Astrocyte (in vitro differentiated cells and primary cell): ENCODE results near the gene RIPOR2. TPM values are rescaled to one million over a fixed set of nuclear protein-coding genes. Genes with fewer than 3 reads are reported as not detected.

ENCODE experiments used
- DNase-seq: peaks from one replicate; pipeline ENCODE4 v3.0.0-alpha.2; 2010; ENCODE audit warnings: low read depth
- FAIRE-seq: peaks from 2 replicates; lab custom pipeline; 2011; peaks lifted over from hg19 to GRCh38; lab: Jason Lieb, UNC
- H2AFZ ChIP-seq: 2 replicates; pipeline ENCODE4 v1.6.0; 2012; ENCODE audit warnings: low read depth, low read length, inconsistent platforms
- H3K27ac ChIP-seq: 2 replicates; pipeline ENCODE4 v1.5.1; 2011; ENCODE audit warnings: low read depth, low read length, inconsistent platforms
- H3K27me3 ChIP-seq: 2 replicates; pipeline ENCODE4 v1.6.0; 2011; ENCODE audit warnings: low read length, inconsistent platforms; ENCODE audit not compliant: insufficient read depth
- H3K36me3 ChIP-seq: 2 replicates; pipeline ENCODE4 v1.5.1; 2011; ENCODE audit warnings: low read length, inconsistent platforms; ENCODE audit not compliant: insufficient read depth
- H3K4me1 ChIP-seq: 2 replicates; pipeline ENCODE4 v1.5.1; 2011; ENCODE audit warnings: low read length, inconsistent platforms; ENCODE audit not compliant: insufficient read depth
- H3K4me2 ChIP-seq: 2 replicates; pipeline ENCODE4 v1.6.0; 2012; ENCODE audit warnings: low read length, inconsistent platforms
- H3K4me3 ChIP-seq: 2 replicates; pipeline ENCODE4 v1.5.1; 2011; ENCODE audit warnings: low read depth, mild to moderate bottlenecking, low read length, inconsistent platforms; ENCODE audit not compliant: insufficient read depth
- H3K79me2 ChIP-seq: 2 replicates; pipeline ENCODE4 v1.6.0; 2012; ENCODE audit warnings: mild to moderate bottlenecking, low read length, inconsistent platforms; ENCODE audit not compliant: insufficient read depth
- H3K9ac ChIP-seq: 2 replicates; pipeline ENCODE4 v1.6.0; 2012; ENCODE audit warnings: mild to moderate bottlenecking, low read length, inconsistent platforms
- H3K9me3 ChIP-seq: 2 replicates; pipeline ENCODE4 v1.5.1; 2012; ENCODE audit warnings: low read depth, mild to moderate bottlenecking, low read length, inconsistent platforms; ENCODE audit not compliant: insufficient read depth
- H4K20me1 ChIP-seq: 2 replicates; pipeline ENCODE4 v1.6.0; 2012; ENCODE audit warnings: low read length, inconsistent platforms; ENCODE audit not compliant: insufficient read depth
- H3K27ac Mint-ChIP-seq: one replicate; pipeline ENCODE4 v1.8.0; 2021; ENCODE audit warnings: mild to moderate bottlenecking, mixed read lengths; ENCODE audit not compliant: unreplicated experiment
- H3K27me3 Mint-ChIP-seq: one replicate; pipeline ENCODE4 v1.8.0; 2021; ENCODE audit warnings: low read depth, mixed read lengths; ENCODE audit not compliant: unreplicated experiment
- H3K36me3 Mint-ChIP-seq: one replicate; pipeline ENCODE4 v1.8.0; 2021; ENCODE audit warnings: low read depth, mixed read lengths; ENCODE audit not compliant: unreplicated experiment
- H3K4me1 Mint-ChIP-seq: one replicate; pipeline ENCODE4 v1.8.0; 2021; ENCODE audit warnings: low read depth, mixed read lengths; ENCODE audit not compliant: unreplicated experiment
- H3K4me3 Mint-ChIP-seq: one replicate; pipeline ENCODE4 v1.8.0; 2021; ENCODE audit warnings: mild to moderate bottlenecking, moderate library complexity, mixed read lengths; ENCODE audit not compliant: unreplicated experiment
- H3K9me3 Mint-ChIP-seq: one replicate; pipeline ENCODE4 v1.8.0; 2021; ENCODE audit warnings: mild to moderate bottlenecking, mixed read lengths; ENCODE audit not compliant: unreplicated experiment
- CTCF ChIP-seq: IDR thresholded peaks from 2 replicates; pipeline ENCODE4 v1.5.1; 2011; ENCODE audit warnings: low read depth, mild to moderate bottlenecking, inconsistent platforms, low read length, moderate library complexity; ENCODE audit not compliant: insufficient read depth
- EZH2 ChIP-seq: IDR thresholded peaks from 2 replicates; pipeline ENCODE4 v1.6.1; 2012; ENCODE audit warnings: mild to moderate bottlenecking, low read length, inconsistent platforms; ENCODE audit not compliant: insufficient read depth
- total RNA-seq: library from RNA; stranded (reverse); gene quantifications from 2 replicates; pipeline ENCODE4 v1.2.1, GENCODE V29; 2021

RIPOR2 gene
- total RNA-seq, 1 donor from 2014 or later, result 0.95 TPM

GRCh38 chr6:24888715-24889370 lies 46.9 kb downstream of the RIPOR2 start:
- Mint-ChIP-seq H3K4me1 (no peaks in the 10 kb centered on the region), H3K4me3 (no peak overlapping the region), H3K27me3 (peaks cover 7% of the 10 kb centered on the region), H3K36me3 (no peaks in the 10 kb centered on the region), H3K27ac (no peak overlapping the region), H3K9me3 (no peaks in the 10 kb centered on the region)
- H2AFZ ChIP-seq, result no peak overlapping the region
- DNase-seq, result no peak
- H3K9ac ChIP-seq, result no peak overlapping the region
- H3K4me2 ChIP-seq, result no peak overlapping the region
- no peaks in the 10 kb centered on the region for H3K4me1 ChIP-seq
- FAIRE-seq, result no peak
- no peaks in the 10 kb centered on the region for H3K36me3 ChIP-seq
- no peaks in the 10 kb centered on the region for H3K27me3 ChIP-seq
- H4K20me1 ChIP-seq, result no peaks in the 10 kb centered on the region
- no peak overlapping the region for H3K4me3 ChIP-seq
- no peak overlapping the region for H3K27ac ChIP-seq
- no peaks in the 10 kb centered on the region for H3K79me2 ChIP-seq
- H3K9me3 ChIP-seq, result no peaks in the 10 kb centered on the region
- no peak for TF ChIP-seq CTCF
- TF ChIP-seq EZH2, result no peak

GRCh38 chr6:24887545-24888140 lies 48.1 kb downstream of the RIPOR2 start:
- FAIRE-seq, result no peak
- no peaks in the 10 kb centered on the region for H3K9me3 ChIP-seq
- H3K27me3 ChIP-seq, result no peaks in the 10 kb centered on the region
- H3K4me1 ChIP-seq, result peaks cover 3% of the 10 kb centered on the region
- no peaks in the 10 kb centered on the region for H3K36me3 ChIP-seq
- Mint-ChIP-seq H3K4me1 (no peaks in the 10 kb centered on the region), H3K4me3 (no peak overlapping the region), H3K27ac (no peak overlapping the region), H3K36me3 (no peaks in the 10 kb centered on the region), H3K27me3 (peaks cover 4% of the 10 kb centered on the region), H3K9me3 (no peaks in the 10 kb centered on the region)
- H4K20me1 ChIP-seq, result no peaks in the 10 kb centered on the region
- H2AFZ ChIP-seq, result no peak overlapping the region
- H3K79me2 ChIP-seq, result no peaks in the 10 kb centered on the region
- no peak overlapping the region for H3K4me3 ChIP-seq
- no peak overlapping the region for H3K9ac ChIP-seq
- no peak overlapping the region for H3K4me2 ChIP-seq
- H3K27ac ChIP-seq, result no peak overlapping the region
- TF ChIP-seq EZH2 (no peak), CTCF (no peak)
- DNase-seq, result no peak

GRCh38 chr6:24883618-24884017 lies 52.1 kb downstream of the RIPOR2 start:
- no peaks in the 10 kb centered on the region for H3K79me2 ChIP-seq
- H3K4me1 Mint-ChIP-seq, result no peaks in the 10 kb centered on the region
- H3K27me3 ChIP-seq, result no peaks in the 10 kb centered on the region
- H3K9ac ChIP-seq, result no peak overlapping the region
- no peaks in the 10 kb centered on the region for H3K9me3 ChIP-seq
- H2AFZ ChIP-seq, result no peak overlapping the region
- TF ChIP-seq EZH2, result no peak
- no peak for TF ChIP-seq CTCF
- FAIRE-seq (peak; percentile 39), DNase-seq (peak; percentile 78)
- H3K9me3 Mint-ChIP-seq, result no peaks in the 10 kb centered on the region
- H3K4me1 ChIP-seq, result peaks cover 3% of the 10 kb centered on the region
- H3K4me3 Mint-ChIP-seq, result no peak overlapping the region
- H3K4me2 ChIP-seq, result peak overlapping the region; percentile 37
- H3K4me3 ChIP-seq, result no peak overlapping the region
- H3K27ac ChIP-seq, result no peak overlapping the region
- no peak overlapping the region for H3K27ac Mint-ChIP-seq
- no peaks in the 10 kb centered on the region for H4K20me1 ChIP-seq
- H3K27me3 Mint-ChIP-seq, result no peaks in the 10 kb centered on the region
- no peaks in the 10 kb centered on the region for H3K36me3 Mint-ChIP-seq
- H3K36me3 ChIP-seq, result no peaks in the 10 kb centered on the region
